ENCODE data around the gene TSKU. TPM values are rescaled to one million over a fixed set of nuclear protein-coding genes. Genes with fewer than 3 reads are reported as not detected.

The TSKU gene
- total and polyA plus RNA-seq, 2 experiments from 2014 or later: 11.7 to 31.1 TPM

GRCh38 chr11:76786441-76787014 lies 3.4 kb downstream of the TSKU start:
- H3K4me3 Mint-ChIP-seq: no peak overlapping the region; the same call in 2 of the 3 replicates
- Histone ChIP-seq H3K4me3 (no peak overlapping the region; the same call in 1 of the 2 replicates), H3K4me2 (no peak overlapping the region), H3K9me2 (ENCODE audit: insufficient read depth) (no peaks in the 10 kb centered on the region), H3K4me1 (ENCODE audit: insufficient read depth) (peaks cover 41% of the 10 kb centered on the region), H4K20me1 (replicated peaks; ENCODE audit: insufficient read depth) (peaks cover 35% of the 10 kb centered on the region), H3K36me3 (ENCODE audit: insufficient read depth) (peaks cover 3% of the 10 kb centered on the region; the same call in 1 of the 2 replicates), H3K27me3 (ENCODE audit: insufficient read depth) (no peaks in the 10 kb centered on the region), H3F3A (replicated peaks; ENCODE audit: low read depth) (peaks cover 5% of the 10 kb centered on the region; the same call in 1 of the 2 replicates), H3K27ac (ENCODE audit: low read depth) (no peak overlapping the region), H3K79me2 (replicated peaks; ENCODE audit: insufficient read depth) (peaks cover 79% of the 10 kb centered on the region), H2AFZ (no peak overlapping the region)
- TF ChIP-seq, protein P1, sequence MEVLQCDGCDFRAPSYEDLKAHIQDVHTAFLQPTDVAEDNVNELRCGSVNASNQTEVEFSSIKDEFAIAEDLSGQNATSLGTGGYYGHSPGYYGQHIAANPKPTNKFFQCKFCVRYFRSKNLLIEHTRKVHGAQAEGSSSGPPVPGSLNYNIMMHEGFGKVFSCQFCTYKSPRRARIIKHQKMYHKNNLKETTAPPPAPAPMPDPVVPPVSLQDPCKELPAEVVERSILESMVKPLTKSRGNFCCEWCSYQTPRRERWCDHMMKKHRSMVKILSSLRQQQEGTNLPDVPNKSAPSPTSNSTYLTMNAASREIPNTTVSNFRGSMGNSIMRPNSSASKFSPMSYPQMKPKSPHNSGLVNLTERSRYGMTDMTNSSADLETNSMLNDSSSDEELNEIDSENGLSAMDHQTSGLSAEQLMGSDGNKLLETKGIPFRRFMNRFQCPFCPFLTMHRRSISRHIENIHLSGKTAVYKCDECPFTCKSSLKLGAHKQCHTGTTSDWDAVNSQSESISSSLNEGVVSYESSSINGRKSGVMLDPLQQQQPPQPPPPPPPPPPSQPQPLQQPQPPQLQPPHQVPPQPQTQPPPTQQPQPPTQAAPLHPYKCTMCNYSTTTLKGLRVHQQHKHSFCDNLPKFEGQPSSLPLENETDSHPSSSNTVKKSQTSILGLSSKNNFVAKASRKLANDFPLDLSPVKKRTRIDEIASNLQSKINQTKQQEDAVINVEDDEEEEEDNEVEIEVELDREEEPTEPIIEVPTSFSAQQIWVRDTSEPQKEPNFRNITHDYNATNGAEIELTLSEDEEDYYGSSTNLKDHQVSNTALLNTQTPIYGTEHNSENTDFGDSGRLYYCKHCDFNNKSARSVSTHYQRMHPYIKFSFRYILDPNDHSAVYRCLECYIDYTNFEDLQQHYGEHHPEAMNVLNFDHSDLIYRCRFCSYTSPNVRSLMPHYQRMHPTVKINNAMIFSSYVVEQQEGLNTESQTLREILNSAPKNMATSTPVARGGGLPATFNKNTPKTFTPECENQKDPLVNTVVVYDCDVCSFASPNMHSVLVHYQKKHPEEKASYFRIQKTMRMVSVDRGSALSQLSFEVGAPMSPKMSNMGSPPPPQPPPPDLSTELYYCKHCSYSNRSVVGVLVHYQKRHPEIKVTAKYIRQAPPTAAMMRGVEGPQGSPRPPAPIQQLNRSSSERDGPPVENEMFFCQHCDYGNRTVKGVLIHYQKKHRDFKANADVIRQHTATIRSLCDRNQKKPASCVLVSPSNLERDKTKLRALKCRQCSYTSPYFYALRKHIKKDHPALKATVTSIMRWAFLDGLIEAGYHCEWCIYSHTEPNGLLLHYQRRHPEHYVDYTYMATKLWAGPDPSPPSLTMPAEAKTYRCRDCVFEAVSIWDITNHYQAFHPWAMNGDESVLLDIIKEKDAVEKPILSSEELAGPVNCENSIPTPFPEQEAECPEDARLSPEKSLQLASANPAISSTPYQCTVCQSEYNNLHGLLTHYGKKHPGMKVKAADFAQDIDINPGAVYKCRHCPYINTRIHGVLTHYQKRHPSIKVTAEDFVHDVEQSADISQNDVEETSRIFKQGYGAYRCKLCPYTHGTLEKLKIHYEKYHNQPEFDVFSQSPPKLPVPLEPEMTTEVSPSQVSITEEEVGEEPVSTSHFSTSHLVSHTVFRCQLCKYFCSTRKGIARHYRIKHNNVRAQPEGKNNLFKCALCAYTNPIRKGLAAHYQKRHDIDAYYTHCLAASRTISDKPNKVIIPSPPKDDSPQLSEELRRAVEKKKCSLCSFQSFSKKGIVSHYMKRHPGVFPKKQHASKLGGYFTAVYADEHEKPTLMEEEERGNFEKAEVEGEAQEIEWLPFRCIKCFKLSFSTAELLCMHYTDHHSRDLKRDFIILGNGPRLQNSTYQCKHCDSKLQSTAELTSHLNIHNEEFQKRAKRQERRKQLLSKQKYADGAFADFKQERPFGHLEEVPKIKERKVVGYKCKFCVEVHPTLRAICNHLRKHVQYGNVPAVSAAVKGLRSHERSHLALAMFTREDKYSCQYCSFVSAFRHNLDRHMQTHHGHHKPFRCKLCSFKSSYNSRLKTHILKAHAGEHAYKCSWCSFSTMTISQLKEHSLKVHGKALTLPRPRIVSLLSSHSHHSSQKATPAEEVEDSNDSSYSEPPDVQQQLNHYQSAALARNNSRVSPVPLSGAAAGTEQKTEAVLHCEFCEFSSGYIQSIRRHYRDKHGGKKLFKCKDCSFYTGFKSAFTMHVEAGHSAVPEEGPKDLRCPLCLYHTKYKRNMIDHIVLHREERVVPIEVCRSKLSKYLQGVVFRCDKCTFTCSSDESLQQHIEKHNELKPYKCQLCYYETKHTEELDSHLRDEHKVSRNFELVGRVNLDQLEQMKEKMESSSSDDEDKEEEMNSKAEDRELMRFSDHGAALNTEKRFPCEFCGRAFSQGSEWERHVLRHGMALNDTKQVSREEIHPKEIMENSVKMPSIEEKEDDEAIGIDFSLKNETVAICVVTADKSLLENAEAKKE (CRISPR knock-in tag; IDR thresholded peaks at IDR 0.05): no peak
- TF ChIP-seq, protein P2, sequence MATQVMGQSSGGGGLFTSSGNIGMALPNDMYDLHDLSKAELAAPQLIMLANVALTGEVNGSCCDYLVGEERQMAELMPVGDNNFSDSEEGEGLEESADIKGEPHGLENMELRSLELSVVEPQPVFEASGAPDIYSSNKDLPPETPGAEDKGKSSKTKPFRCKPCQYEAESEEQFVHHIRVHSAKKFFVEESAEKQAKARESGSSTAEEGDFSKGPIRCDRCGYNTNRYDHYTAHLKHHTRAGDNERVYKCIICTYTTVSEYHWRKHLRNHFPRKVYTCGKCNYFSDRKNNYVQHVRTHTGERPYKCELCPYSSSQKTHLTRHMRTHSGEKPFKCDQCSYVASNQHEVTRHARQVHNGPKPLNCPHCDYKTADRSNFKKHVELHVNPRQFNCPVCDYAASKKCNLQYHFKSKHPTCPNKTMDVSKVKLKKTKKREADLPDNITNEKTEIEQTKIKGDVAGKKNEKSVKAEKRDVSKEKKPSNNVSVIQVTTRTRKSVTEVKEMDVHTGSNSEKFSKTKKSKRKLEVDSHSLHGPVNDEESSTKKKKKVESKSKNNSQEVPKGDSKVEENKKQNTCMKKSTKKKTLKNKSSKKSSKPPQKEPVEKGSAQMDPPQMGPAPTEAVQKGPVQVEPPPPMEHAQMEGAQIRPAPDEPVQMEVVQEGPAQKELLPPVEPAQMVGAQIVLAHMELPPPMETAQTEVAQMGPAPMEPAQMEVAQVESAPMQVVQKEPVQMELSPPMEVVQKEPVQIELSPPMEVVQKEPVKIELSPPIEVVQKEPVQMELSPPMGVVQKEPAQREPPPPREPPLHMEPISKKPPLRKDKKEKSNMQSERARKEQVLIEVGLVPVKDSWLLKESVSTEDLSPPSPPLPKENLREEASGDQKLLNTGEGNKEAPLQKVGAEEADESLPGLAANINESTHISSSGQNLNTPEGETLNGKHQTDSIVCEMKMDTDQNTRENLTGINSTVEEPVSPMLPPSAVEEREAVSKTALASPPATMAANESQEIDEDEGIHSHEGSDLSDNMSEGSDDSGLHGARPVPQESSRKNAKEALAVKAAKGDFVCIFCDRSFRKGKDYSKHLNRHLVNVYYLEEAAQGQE (IDR thresholded peaks at IDR 0.05; ENCODE audit: unreplicated experiment): no peak
- TF ChIP-seq EZH2 (IDR thresholded peaks at IDR 0.05; ENCODE audit: low read depth, unreplicated experiment) (no peak), POLR2AphosphoS5 (IDR thresholded peaks at IDR 0.05; ENCODE audit: low read depth) (no peak), CREB1 (CRISPR knock-in tag; IDR thresholded peaks at IDR 0.05; ENCODE audit: low read depth) (no peak), JUNB (IDR thresholded peaks at IDR 0.05; ENCODE audit: unreplicated experiment) (no peak), EZH2phosphoT487 (IDR thresholded peaks at IDR 0.05; ENCODE audit: unreplicated experiment) (no peak), STAT1 (IDR thresholded peaks at IDR 0.05; ENCODE audit: unreplicated experiment) (no peak), ZNF114 (CRISPR knock-in tag; IDR thresholded peaks at IDR 0.05) (no peak), CTCF (conservative IDR thresholded peaks at IDR 0.05; ENCODE audit: low read depth in 2 of 2) (no peak), ZNF331 (CRISPR knock-in tag; IDR thresholded peaks at IDR 0.05; ENCODE audit: low read depth) (no peak)
- ATAC-seq (no peak), DNase-seq (ENCODE audit: low spot score) (no peak)
- H3K36me3 Mint-ChIP-seq (ENCODE audit: low read depth): peaks cover 26% of the 10 kb centered on the region
- no peak overlapping the region for H3K27ac Mint-ChIP-seq
- peaks cover 49% of the 10 kb centered on the region for H3K4me1 Mint-ChIP-seq
- H3K9me3 Mint-ChIP-seq: peaks cover 14% of the 10 kb centered on the region
- peaks cover 12% of the 10 kb centered on the region for H3K27me3 Mint-ChIP-seq (ENCODE audit: insufficient read depth, low read depth, poor library complexity)

All from GM23338 (cell line).